ENCODE data around the gene CTDSP2.
A peak's percentile ranks its signal among the peaks of the same experiment; 100 is the strongest.
"Not testable (repeated sequence)": the region's sequence is repeated elsewhere in the genome, so short reads cannot be mapped to it uniquely, and the experiment has no call there.

CTDSP2 gene

GRCh38 chr12:57832966-57833365 lies 13.6 kb downstream of the CTDSP2 start:
- DNase-seq, result no peak

GRCh38 chr12:57830393-57830792 lies 16.1 kb downstream of the CTDSP2 start:
- no peak for DNase-seq

GRCh38 chr12:57829025-57829777 lies 17.3 kb downstream of the CTDSP2 start:
- no peak for DNase-seq

GRCh38 chr12:57826966-57827365 lies 19.6 kb downstream of the CTDSP2 start:
- DNase-seq, result no peak

- DNase-seq, result no peak
These were observed 20.1 kb downstream of the CTDSP2 start for GRCh38 chr12:57826400-57826799.

GRCh38 chr12:57825451-57825850 lies 21.1 kb downstream of the CTDSP2 start:
- no peak for DNase-seq

- DNase-seq, result no peak
These were observed 22.5 kb downstream of the CTDSP2 start for GRCh38 chr12:57823908-57824640.

GRCh38 chr12:57823131-57823907 lies 23.2 kb downstream of the CTDSP2 start:
- DNase-seq, result no peak

GRCh38 chr12:57822392-57823130 lies 24.0 kb downstream of the CTDSP2 start:
- DNase-seq, result no peak

- no peak for DNase-seq
These were observed 24.9 kb downstream of the CTDSP2 start for GRCh38 chr12:57821474-57822214.

- not testable (repeated sequence) for DNase-seq
These were observed 25.5 kb downstream of the CTDSP2 start for GRCh38 chr12:57821015-57821414.

- not testable (repeated sequence) for DNase-seq
These were observed 26.4 kb downstream of the CTDSP2 start for GRCh38 chr12:57820119-57820518.

GRCh38 chr12:57817990-57818331 lies 28.6 kb downstream of the CTDSP2 start:
- not testable (repeated sequence) for DNase-seq

- no peak for DNase-seq
These were observed 29.1 kb downstream of the CTDSP2 start for GRCh38 chr12:57817261-57817989.

GRCh38 chr12:57816855-57817151 lies 29.7 kb downstream of the CTDSP2 start:
- DNase-seq, result no peak

GRCh38 chr12:57816001-57816854 lies 30.3 kb downstream of the CTDSP2 start:
- DNase-seq, result no peak

- DNase-seq, result peak; percentile 88
These were observed 31.1 kb downstream of the CTDSP2 start for GRCh38 chr12:57815177-57816000.

- no peak for DNase-seq
These were observed 32.4 kb downstream of the CTDSP2 start for GRCh38 chr12:57813971-57814772.
